Anterior cingulate cortex (tissue), 58 donors: ENCODE results near the gene SYTL3.

ENCODE experiments used
- DNase-seq, 58 donors: peaks; one replicate each; lab custom pipeline; 2025; lab: John Stamatoyannopoulos, UW

The SYTL3 gene

GRCh38 chr6:158755636-158756035, 105.8 kb downstream of the SYTL3 start:
- no peak for DNase-seq

DNA sequence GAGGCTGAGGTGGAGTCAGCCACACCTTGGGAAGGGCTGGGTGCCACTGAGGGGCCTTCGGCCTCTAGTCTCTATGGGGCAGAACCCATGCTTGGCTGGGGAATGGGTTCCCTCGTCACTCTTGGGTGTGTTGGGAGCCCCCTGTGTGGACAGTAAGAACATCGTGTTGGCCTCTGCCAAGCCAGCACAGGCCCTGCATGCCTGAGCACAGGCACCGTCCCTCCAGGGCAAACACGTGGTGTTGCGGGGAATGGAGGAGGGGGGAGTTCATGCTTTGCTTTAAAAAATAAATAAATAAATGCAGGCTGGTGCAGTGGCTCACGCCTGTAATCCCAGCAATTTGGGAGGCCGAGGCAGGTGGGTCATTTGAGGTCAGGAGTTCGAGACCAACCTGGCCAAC, 106.3 kb downstream of the SYTL3 start:
- DNase-seq: no peak

DNA sequence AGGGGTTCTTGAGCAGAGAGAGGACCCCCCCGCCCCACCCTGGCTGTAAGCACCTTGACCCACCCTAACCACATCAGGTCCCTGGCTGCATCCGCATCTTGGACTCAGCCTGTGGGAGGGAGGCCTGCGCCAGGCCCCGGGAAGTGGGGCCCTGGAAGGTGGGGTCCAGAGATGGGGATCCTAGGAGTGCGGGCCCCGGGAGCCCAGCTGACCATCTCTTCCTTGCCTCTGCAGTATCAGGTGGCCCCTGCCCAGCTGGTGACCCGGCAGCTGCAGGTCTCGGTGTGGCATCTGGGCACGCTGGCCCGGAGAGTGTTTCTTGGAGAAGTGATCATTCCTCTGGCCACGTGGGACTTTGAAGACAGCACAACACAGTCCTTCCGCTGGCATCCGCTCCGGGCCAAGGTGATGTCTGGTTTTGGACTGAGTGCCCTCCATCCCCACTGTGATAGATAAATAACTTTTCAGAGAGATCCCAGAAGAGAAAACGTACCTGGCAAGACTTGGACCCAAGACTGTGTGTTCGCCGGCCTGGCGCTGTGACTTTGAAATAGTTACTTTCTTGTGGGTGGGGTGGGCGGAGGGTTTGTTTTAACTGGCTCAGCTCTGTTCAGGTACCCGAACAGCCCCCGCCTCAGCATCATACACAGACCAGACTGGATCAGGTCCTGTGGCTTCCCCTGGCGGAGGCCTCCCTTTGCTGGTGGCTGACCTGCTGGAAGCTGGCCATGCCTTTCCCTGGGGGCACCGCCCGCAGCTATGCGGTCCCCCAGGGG, 107.3 kb downstream of the SYTL3 start:
- DNase-seq: no peak

DNA sequence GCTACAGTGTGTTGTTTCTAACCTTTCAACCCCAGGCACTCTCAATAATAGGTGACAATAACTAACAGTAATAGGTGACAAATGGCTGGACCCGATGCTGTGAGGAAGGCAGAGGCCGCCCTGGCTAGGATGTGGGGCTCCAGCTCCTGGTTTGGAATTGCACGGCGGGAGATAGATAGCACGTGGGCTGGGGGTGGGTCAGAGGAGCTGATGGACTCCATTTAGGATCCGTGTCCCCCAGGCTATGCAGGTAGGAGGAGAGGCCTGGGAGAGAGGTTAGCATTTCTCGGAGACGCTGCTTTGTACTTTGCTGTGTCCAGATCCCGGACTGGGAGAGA, 107.9 kb downstream of the SYTL3 start:
- no peak for DNase-seq

GRCh38 chr6:158758451-158758860, 108.6 kb downstream of the SYTL3 start:
- DNase-seq: no peak

DNA sequence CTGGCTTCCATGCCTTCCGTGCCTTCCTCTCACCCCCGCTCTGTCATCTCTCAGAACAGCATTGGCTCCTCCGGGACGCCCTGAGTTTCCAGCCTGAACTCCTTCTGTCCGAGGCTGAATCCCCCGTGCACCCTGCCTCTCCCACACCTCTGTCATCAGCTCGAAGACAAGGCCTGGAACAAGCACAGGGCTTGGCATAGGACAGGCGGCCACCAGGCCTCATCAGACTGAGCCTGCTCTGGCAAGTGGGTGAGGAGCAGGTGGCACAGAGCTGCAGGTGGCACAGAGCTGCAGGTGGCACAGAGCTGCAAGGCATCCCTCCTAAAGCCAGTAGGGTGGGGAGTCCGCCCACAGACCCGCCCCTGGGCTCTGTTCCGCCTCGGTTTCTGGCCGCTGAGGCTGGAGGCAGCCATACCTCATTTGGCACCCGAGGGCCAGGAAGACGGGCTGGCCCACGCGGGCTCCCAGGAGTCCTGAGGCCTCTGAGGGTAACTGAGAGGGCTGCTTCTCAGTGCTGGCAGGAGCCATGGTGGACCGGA, 109.2 kb downstream of the SYTL3 start:
- no peak for DNase-seq

DNA sequence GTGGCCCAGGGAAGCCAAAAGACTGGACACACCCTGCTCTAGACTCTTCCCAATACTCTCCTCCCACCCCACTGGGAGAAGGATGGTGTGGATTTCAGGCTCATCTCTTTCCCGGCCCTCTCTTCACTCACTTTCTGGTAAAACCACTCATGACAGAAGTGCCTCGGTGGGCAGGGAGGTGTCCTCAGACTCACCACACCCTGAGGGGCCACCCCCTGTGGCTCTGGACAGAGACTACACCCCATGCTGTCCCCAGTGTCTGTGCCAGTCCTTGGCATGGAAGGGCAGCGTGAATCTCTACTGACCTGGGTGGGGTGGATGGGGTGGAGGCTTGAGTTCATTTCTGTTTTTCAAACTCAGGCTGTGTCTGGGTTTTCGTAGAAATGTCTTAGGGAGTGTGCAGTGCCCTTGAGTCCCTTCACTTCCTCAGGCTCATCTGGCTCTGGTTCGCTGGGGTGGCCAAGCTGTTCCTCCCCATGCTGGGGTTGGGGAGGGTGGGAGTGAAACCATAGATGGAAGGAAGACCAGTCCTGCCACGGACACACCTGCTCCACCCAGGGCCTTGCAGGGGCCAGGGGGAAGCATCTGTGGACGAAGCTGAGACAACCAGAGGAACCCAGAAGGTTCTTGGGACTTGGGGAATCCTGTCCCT, 110.2 kb downstream of the SYTL3 start:
- DNase-seq: no peak

- no peak for DNase-seq
These were observed 110.9 kb downstream of the SYTL3 start for GRCh38 chr6:158760618-158761250.

DNA sequence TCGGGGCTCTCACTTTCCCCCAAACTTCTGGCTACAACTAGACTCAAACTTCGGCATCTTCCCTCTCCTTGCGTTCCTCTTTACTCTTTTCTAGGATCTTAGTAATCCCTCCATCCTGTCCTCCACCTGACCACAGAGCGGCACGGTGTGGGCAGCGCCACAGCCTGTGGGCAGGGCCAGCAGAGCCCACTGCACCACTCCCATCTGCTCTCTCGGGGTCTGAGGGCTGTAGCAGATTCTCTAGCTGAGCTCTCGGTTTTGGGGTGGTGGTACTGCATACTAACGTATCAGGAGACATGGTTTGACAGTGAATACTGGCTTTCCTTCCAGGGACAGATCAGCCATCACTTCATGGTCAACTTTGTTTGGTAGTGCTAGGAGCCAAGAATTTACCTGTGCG, 111.9 kb downstream of the SYTL3 start:
- DNase-seq: no peak

- DNase-seq: peak in 5 of 58 donors; percentile 21 to 58 (median 40)
These were observed 113.1 kb downstream of the SYTL3 start for GRCh38 chr6:158762787-158763433.

DNA sequence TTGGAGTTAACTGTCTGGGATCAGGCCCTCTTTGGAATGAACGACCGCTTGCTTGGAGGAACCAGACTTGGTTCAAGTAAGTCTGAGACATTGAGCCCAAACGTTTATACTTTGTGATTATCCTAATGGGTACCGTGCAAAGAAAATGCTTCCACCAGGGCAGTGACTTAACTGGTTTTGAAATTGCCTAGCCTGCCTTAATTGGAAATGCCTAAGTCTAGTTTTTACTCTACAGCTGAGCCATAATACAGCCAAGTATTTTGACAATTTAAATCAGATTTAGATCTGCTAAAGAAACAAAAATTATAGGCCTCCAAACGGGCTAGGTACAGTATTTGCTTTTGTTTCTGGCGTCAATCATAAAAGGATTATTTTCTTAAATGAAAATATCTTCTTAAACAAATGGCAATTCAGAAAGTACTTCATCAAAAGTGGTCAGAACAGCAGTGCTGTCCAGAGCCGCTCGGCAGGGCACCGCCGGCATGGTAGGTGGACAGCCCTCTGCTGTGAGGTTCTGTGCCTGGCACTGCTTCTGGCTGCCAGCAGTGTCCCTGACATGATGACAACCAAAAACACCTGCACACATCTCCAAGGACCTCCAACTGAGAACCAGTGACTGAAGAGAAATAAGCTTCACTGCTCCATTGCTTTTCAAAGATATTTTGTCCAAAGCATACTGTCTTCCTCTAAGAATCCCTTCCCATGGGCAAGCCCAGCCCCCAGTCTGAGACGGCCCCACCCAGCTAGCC, 113.8 kb downstream of the SYTL3 start:
- DNase-seq: no peak

GRCh38 chr6:158764183-158764849, 114.5 kb downstream of the SYTL3 start:
- DNase-seq: no peak

DNA sequence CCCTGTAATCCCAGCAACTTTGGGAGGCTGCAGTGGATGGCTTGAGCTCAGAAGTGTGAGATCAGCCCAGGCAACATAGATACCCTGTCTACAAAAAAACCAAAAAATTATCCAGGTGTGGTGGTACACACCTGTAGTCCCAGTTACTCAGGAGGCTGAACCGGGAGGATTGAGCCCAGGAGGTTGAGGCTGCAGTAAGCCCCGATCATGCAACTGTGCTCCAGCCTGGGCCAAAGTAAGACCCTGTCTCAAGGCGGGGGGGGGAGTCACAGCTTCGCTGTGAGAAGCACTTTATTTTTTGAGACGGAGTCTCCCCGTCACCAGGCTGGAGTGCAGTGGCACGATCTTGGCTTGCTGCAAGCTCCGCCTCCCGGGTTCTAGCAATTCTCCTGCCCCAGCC, 115.1 kb downstream of the SYTL3 start:
- DNase-seq: no peak

- DNase-seq: no peak
These were observed 115.7 kb downstream of the SYTL3 start for GRCh38 chr6:158765499-158766068.

GRCh38 chr6:158766621-158767455, 117.0 kb downstream of the SYTL3 start:
- DNase-seq: peak in 38 of 58 donors; percentile 11 to 79 (median 42)

DNA sequence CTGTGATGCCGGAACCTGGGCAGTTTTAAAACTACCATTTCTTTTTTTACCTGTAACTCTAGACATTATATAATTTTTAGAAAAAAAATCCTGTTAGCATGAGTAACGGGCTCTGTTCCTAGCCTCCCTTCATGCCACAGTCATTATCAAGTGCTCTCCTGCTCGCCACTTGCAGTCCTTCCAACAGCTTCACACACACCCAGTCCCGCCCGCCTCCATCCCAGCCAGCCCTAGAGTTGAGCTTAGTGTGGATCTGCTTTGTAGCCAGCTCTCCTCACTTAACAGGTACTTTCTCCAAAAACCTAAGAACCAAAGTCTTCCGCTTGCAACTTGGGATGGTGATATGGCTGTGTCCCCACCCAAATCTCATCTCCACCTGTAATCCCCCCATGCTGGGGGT, 117.9 kb downstream of the SYTL3 start:
- no peak for DNase-seq

- no peak for DNase-seq
These were observed 118.6 kb downstream of the SYTL3 start for GRCh38 chr6:158768436-158768835.

- DNase-seq: peak in 1 of 58 donors; percentile 17
These were observed 119.4 kb downstream of the SYTL3 start for GRCh38 chr6:158769234-158769770.
